C4-2B (cell line): ENCODE results near the gene TRIM68.

Experiments
- ZFX ChIP-seq: fragments of 450-650 bp; IDR thresholded peaks from 2 replicates; pipeline ENCODE4 v1.6.1; 2017
- TF ChIP-seq, protein P1 (sequence below): fragments of 450-650 bp; conservative IDR thresholded peaks from 2 replicates; pipeline ENCODE4 v1.5.1; 2017; ENCODE audit warnings: mild to moderate bottlenecking

DNA sequence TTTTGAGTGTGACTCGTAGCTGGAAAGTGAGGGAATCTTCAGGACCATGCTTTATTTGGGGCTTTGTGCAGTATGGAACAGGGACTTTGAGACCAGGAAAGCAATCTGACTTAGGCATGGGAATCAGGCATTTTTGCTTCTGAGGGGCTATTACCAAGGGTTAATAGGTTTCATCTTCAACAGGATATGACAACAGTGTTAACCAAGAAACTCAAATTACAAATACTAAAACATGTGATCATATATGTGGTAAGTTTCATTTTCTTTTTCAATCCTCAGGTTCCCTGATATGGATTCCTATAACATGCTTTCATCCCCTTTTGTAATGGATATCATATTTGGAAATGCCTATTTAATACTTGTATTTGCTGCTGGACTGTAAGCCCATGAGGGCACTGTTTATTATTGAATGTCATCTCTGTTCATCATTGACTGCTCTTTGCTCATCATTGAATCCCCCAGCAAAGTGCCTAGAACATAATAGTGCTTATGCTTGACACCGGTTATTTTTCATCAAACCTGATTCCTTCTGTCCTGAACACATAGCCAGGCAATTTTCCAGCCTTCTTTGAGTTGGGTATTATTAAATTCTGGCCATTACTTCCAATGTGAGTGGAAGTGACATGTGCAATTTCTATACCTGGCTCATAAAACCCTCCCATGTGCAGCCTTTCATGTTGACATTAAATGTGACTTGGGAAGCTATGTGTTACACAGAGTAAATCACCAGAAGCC lies 46.8 kb upstream of the TRIM68 start:
- TF ChIP-seq, protein P1, sequence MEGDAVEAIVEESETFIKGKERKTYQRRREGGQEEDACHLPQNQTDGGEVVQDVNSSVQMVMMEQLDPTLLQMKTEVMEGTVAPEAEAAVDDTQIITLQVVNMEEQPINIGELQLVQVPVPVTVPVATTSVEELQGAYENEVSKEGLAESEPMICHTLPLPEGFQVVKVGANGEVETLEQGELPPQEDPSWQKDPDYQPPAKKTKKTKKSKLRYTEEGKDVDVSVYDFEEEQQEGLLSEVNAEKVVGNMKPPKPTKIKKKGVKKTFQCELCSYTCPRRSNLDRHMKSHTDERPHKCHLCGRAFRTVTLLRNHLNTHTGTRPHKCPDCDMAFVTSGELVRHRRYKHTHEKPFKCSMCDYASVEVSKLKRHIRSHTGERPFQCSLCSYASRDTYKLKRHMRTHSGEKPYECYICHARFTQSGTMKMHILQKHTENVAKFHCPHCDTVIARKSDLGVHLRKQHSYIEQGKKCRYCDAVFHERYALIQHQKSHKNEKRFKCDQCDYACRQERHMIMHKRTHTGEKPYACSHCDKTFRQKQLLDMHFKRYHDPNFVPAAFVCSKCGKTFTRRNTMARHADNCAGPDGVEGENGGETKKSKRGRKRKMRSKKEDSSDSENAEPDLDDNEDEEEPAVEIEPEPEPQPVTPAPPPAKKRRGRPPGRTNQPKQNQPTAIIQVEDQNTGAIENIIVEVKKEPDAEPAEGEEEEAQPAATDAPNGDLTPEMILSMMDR: no peak
- TF ChIP-seq ZFX: no peak
